ENCODE results near the gene SPDYE1.
"Not testable (repeated sequence)": the region's sequence is repeated elsewhere in the genome, so short reads cannot be mapped to it uniquely, and the experiment has no call there.

DNA sequence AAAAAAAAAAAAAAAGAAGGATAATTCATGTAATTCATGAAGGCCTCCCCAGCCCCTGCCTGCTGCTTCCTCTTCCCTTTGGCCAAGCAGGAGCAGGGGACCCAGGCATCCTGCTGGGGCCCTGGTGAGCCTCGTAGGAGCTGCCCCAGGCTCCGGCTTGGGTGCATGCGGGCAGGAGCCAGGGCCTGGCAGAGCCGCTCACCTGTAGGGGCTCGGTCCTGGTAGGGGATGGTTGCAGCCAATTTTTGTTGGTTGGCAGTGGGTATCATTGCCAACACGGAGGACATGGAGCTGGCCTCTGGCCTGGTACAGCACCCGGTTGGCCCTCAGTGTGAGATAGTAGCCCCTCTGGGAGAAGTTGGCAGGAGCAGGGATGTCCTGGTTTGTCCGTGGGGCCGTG lies 10.2 kb upstream of the SPDYE1 start:
- TF ChIP-seq, protein P1, sequence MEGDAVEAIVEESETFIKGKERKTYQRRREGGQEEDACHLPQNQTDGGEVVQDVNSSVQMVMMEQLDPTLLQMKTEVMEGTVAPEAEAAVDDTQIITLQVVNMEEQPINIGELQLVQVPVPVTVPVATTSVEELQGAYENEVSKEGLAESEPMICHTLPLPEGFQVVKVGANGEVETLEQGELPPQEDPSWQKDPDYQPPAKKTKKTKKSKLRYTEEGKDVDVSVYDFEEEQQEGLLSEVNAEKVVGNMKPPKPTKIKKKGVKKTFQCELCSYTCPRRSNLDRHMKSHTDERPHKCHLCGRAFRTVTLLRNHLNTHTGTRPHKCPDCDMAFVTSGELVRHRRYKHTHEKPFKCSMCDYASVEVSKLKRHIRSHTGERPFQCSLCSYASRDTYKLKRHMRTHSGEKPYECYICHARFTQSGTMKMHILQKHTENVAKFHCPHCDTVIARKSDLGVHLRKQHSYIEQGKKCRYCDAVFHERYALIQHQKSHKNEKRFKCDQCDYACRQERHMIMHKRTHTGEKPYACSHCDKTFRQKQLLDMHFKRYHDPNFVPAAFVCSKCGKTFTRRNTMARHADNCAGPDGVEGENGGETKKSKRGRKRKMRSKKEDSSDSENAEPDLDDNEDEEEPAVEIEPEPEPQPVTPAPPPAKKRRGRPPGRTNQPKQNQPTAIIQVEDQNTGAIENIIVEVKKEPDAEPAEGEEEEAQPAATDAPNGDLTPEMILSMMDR (IDR thresholded peaks at IDR 0.05), result not testable (repeated sequence)
- not testable (repeated sequence) for TF ChIP-seq POLR2A, EP300 (IDR thresholded peaks at IDR 0.05)

Data from ovary (tissue), 3 donors.